Liver (tissue), 9 donors: ENCODE data around the gene CEP170. TPM values are rescaled to one million over a fixed set of nuclear protein-coding genes. Genes with fewer than 3 reads are reported as not detected.

Source experiments
- DNase-seq: peaks from one replicate; pipeline ENCODE4 v3.0.0-alpha.2; 2017; ENCODE audit warnings: low spot score
- H3K27ac ChIP-seq, 2 donors: one replicate each; pipeline ENCODE4 v1.7.0; 2013; ENCODE audit warnings: inconsistent platforms in 2 of 2, low read length in 2 of 2, control low read depth in 1 of 2, low read depth in 1 of 2, mild to moderate bottlenecking in 1 of 2
- H3K27me3 ChIP-seq, 4 donors: one replicate each; pipeline versions ENCODE4 v1.6.1 to v1.7.0; 2013; ENCODE audit warnings: low read length in 3 of 4, inconsistent platforms in 1 of 4, mild to moderate bottlenecking in 1 of 4, moderate library complexity in 1 of 4; ENCODE audit not compliant: control insufficient read depth in 4 of 4, insufficient read depth in 4 of 4
- H3K36me3 ChIP-seq, 4 donors: one replicate each; pipeline versions ENCODE4 v1.6.1 to v1.7.0; 2013; ENCODE audit warnings: low read length in 3 of 4, mild to moderate bottlenecking in 3 of 4, low read depth in 1 of 4, moderate library complexity in 1 of 4; ENCODE audit not compliant: control insufficient read depth in 4 of 4, insufficient read depth in 3 of 4
- H3K4me1 ChIP-seq, 4 donors: one replicate each; pipeline versions ENCODE4 v1.6.1 to v1.7.0; 2013; ENCODE audit warnings: low read length in 3 of 4, mild to moderate bottlenecking in 3 of 4, moderate library complexity in 1 of 4; ENCODE audit not compliant: control insufficient read depth in 4 of 4, insufficient read depth in 4 of 4
- H3K4me3 ChIP-seq, 3 donors: one replicate each; pipeline versions ENCODE4 v1.6.1 to v1.7.0; 2013; ENCODE audit warnings: low read length in 3 of 3, control low read depth in 1 of 3, low read depth in 1 of 3, mild to moderate bottlenecking in 1 of 3
- H3K9ac ChIP-seq, 2 donors: one replicate each; pipeline ENCODE4 v1.7.0; 2013; ENCODE audit warnings: low read length in 2 of 2, mild to moderate bottlenecking in 2 of 2, moderate library complexity in 2 of 2, control low read depth in 1 of 2, low read depth in 1 of 2
- H3K9me3 ChIP-seq, 4 donors: one replicate each; pipeline versions ENCODE4 v1.6.1 to v1.7.0; 2013; ENCODE audit warnings: low read length in 3 of 4; ENCODE audit not compliant: control insufficient read depth in 4 of 4
- EGR1 ChIP-seq, 2 donors: IDR thresholded peaks; 2 replicates each; pipeline ENCODE4 v1.6.1; 2016 to 2018; ENCODE audit warnings: antibody characterized with exemption in 2 of 2, low read depth in 2 of 2
- FOXA1 ChIP-seq: IDR thresholded peaks from 2 replicates; pipeline ENCODE4 v1.6.1; 2016; ENCODE audit warnings: antibody characterized with exemption
- FOXA2 ChIP-seq: IDR thresholded peaks from 2 replicates; pipeline ENCODE4 v1.6.1; 2016; ENCODE audit warnings: antibody characterized with exemption
- GABPA ChIP-seq, 2 donors: IDR thresholded peaks in 1 of 2; conservative IDR thresholded peaks in 1 of 2; 2 replicates each; pipeline ENCODE4 v1.6.1; 2016; ENCODE audit warnings: antibody characterized with exemption in 2 of 2, mild to moderate bottlenecking in 1 of 2, moderate library complexity in 1 of 2
- HNF4A ChIP-seq, 2 donors: conservative IDR thresholded peaks; 2 replicates each; pipeline ENCODE4 v1.6.1; 2016; ENCODE audit warnings: antibody characterized with exemption in 2 of 2, mild to moderate bottlenecking in 2 of 2
- JUND ChIP-seq, 2 donors: IDR thresholded peaks; 2 replicates each; pipeline ENCODE4 v1.6.1; 2016; ENCODE audit warnings: antibody characterized with exemption in 2 of 2
- MAX ChIP-seq: IDR thresholded peaks from 2 replicates; pipeline ENCODE4 v1.6.1; 2016; ENCODE audit warnings: antibody characterized with exemption
- NR2F2 ChIP-seq: IDR thresholded peaks from 2 replicates; pipeline ENCODE4 v1.6.1; 2016; ENCODE audit warnings: antibody characterized with exemption
- RAD21 ChIP-seq, 2 donors: IDR thresholded peaks; 2 replicates each; pipeline ENCODE4 v1.6.1; 2016; ENCODE audit warnings: antibody characterized with exemption in 2 of 2, mild to moderate bottlenecking in 2 of 2
- RXRA ChIP-seq, 2 donors: IDR thresholded peaks; 2 replicates each; pipeline ENCODE4 v1.6.1; 2017 to 2018; ENCODE audit warnings: antibody characterized with exemption in 2 of 2, mild to moderate bottlenecking in 1 of 2
- SP1 ChIP-seq: IDR thresholded peaks from 2 replicates; pipeline ENCODE4 v1.6.1; 2018; ENCODE audit warnings: antibody characterized with exemption, mild to moderate bottlenecking
- TAF1 ChIP-seq: conservative IDR thresholded peaks from 2 replicates; pipeline ENCODE4 v1.6.1; 2016; ENCODE audit warnings: antibody characterized with exemption, mild to moderate bottlenecking
- YY1 ChIP-seq: IDR thresholded peaks from 2 replicates; pipeline ENCODE4 v1.6.1; 2016; ENCODE audit warnings: antibody characterized with exemption, mild to moderate bottlenecking
- ZBTB33 ChIP-seq: IDR thresholded peaks from 2 replicates; pipeline ENCODE4 v1.6.1; 2016; ENCODE audit warnings: antibody characterized with exemption
- WGBS: extraction: QIAGEN DNeasy Blood & Tissue Kit; methylation state at CpG from one replicate; pipeline ENCODE4 v1.1.7; 2013; 5-methylcytosine and 5-hydroxymethylcytosine counted together
- polyA plus RNA-seq, 2 donors: library from polyadenylated mRNA; stranded (reverse) in 1 of 2; unstranded in 1 of 2; fragments of 200-250 nt in 1 of 2; fragments of >200 nt in 1 of 2; fragmentation: Nextera tagmentation in 1 of 2; extraction: Ambion mirVana in 1 of 2; gene quantifications; one replicate each; pipeline versions ENCODE4 v1.2.1 to v1.2.3, GENCODE V29; 2013 to 2015
- total RNA-seq, 2 donors: library from RNA; depleted of rRNA; stranded (reverse); fragments of >200 nt; gene quantifications; one replicate each; pipeline ENCODE4 v1.2.3, GENCODE V29; 2014
- TF ChIP-seq, protein P1 (sequence below): IDR thresholded peaks from 2 replicates; pipeline ENCODE4 v1.6.1; 2016; ENCODE audit warnings: antibody characterized with exemption
- donor health status: healthy.
- donor health status: healthy.
- donor health status: healthy.
- donor health status: healthy.
- donor health status: healthy.

CEP170 gene
- total and polyA plus RNA-seq, 4 donors, result 5.0 to 21.5 (median 14.9) TPM

DNA sequence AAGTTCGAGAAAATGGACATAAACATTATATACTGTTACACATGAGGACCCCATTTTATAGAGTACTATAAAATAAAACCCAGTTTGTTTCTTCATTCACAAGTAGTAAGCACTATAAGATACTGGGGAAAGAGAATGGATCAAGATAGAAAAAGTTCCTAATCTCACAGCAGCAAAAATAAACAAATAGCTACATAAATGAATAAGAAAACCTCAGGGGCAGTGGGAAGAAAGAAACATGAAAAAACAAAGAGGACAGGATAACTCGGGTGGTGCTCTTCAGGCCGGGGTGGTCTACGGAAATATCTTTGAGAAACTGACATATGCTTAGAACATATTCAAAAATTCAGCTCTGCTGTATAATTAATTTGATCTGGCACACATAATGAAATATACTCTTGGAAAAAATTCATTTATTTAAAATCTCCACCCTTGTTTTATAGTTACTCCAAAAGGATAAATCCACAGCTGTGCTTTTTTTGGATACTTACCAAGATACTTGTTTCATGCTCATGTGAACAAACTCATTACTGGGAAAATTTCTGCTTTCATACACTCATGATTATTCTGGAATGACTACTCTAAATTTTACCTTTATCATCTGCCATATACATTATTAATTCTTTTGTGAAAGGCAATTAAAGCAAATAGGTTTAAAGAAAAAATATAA lies 20.0 kb downstream of the CEP170 start:
- 84% methylated on average over 4 of the region's 4 CpGs for WGBS
- H3K9me3 ChIP-seq, result peaks cover under 1 to 8% (median 3%) of the 10 kb centered on the region in 4 donors
- TF ChIP-seq, protein P1, sequence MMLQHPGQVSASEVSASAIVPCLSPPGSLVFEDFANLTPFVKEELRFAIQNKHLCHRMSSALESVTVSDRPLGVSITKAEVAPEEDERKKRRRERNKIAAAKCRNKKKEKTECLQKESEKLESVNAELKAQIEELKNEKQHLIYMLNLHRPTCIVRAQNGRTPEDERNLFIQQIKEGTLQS, result no peak
- TF ChIP-seq JUND (IDR thresholded peaks at IDR 0.05) (no peak), FOXA2 (no peak), YY1 (no peak), TAF1 (no peak), MAX (no peak), NR2F2 (no peak), FOXA1 (no peak), ZBTB33 (no peak), HNF4A (conservative IDR thresholded peaks at IDR 0.05) (no peak)
- no peak overlapping the region for H3K27ac ChIP-seq
- H3K4me3 ChIP-seq, result no peak overlapping the region
- no peaks in the 10 kb centered on the region for H3K36me3 ChIP-seq
- no peak overlapping the region for H3K9ac ChIP-seq
- H3K4me1 ChIP-seq, result no peaks in the 10 kb centered on the region
- H3K27me3 ChIP-seq, result no peaks in the 10 kb centered on the region
- no peak for DNase-seq

DNA sequence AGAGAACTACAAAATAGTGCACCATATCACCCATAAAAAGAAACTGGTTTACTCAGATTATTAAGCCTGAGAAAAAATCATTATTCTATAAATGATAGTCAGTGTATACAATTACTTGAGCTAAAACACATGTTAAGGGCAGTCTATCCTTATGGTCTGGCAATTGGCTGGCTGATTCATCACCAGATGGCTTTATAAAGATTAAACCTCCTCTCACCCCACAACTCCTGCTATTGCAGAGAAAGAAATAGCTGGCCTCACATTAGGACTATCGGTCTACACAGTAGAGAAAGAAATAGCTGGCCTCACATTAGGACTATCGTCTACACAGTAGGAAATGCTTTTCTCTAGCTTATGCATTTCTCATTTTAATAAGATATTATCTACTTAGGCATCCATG lies 21.2 kb downstream of the CEP170 start:
- TF ChIP-seq SP1, result no peak
- no peak for TF ChIP-seq YY1
- no peak for TF ChIP-seq RXRA (IDR thresholded peaks at IDR 0.05)
- no peak for TF ChIP-seq HNF4A (conservative IDR thresholded peaks at IDR 0.05)
- TF ChIP-seq GABPA (IDR thresholded peaks at IDR 0.05 in 1 of 2, conservative IDR thresholded peaks at IDR 0.05 in 1 of 2), result no peak
- TF ChIP-seq ZBTB33, result no peak
- no peak for TF ChIP-seq FOXA2
- TF ChIP-seq RAD21 (IDR thresholded peaks at IDR 0.05), result no peak
- TF ChIP-seq, protein P1, result no peak
- no peak for TF ChIP-seq FOXA1
- no peak for TF ChIP-seq EGR1 (IDR thresholded peaks at IDR 0.05; ENCODE audit: low read depth in 2 of 2)
- TF ChIP-seq NR2F2, result no peak
- H3K9ac ChIP-seq, result no peak overlapping the region
- peaks cover 3 to 9% (median 6%) of the 10 kb centered on the region in 4 donors for H3K9me3 ChIP-seq
- no peaks in the 10 kb centered on the region for H3K4me1 ChIP-seq
- no peak overlapping the region for H3K27ac ChIP-seq
- H3K27me3 ChIP-seq, result no peaks in the 10 kb centered on the region
- WGBS, result 88% methylated on average over 2 of the region's 2 CpGs
- DNase-seq, result no peak
- no peak overlapping the region for H3K4me3 ChIP-seq
- no peaks in the 10 kb centered on the region for H3K36me3 ChIP-seq
